H9 (cell line): ENCODE results near the gene TRIP10. TPM values are rescaled to one million over a fixed set of nuclear protein-coding genes. Genes with fewer than 3 reads are reported as not detected.

Experiments
- DNase-seq: peaks from one replicate; pipeline ENCODE4 v3.0.0-alpha.2; 2017
- H2AFZ ChIP-seq: one replicate; pipeline ENCODE4 v1.6.1; 2013; ENCODE audit warnings: mild to moderate bottlenecking, low read length, control low read depth, moderate library complexity
- H2AK5ac ChIP-seq: 2 replicates; pipeline ENCODE4 v1.6.1; 2013; ENCODE audit warnings: low read length, control low read depth, mixed read lengths; ENCODE audit not compliant: insufficient read length
- H2BK120ac ChIP-seq: one replicate; pipeline ENCODE4 v1.6.1; 2013; ENCODE audit warnings: low read depth, mild to moderate bottlenecking, low read length, control low read depth, inconsistent platforms; ENCODE audit not compliant: poor library complexity, severe bottlenecking
- H2BK12ac ChIP-seq: 2 replicates; pipeline ENCODE4 v1.6.1; 2013; ENCODE audit warnings: low read length, control low read depth, mixed read lengths, low read depth; ENCODE audit not compliant: insufficient read length
- H2BK15ac ChIP-seq: 2 replicates; pipeline ENCODE4 v1.6.1; 2013; ENCODE audit warnings: low read depth, low read length, control low read depth
- H2BK20ac ChIP-seq: one replicate; pipeline ENCODE4 v1.6.1; 2013; ENCODE audit warnings: low read depth, mild to moderate bottlenecking, low read length, control low read depth, inconsistent platforms; ENCODE audit not compliant: poor library complexity, severe bottlenecking
- H2BK5ac ChIP-seq: 2 replicates; pipeline ENCODE4 v1.6.1; 2013; ENCODE audit warnings: low read length, control low read depth, mixed read lengths; ENCODE audit not compliant: insufficient read length
- H3K14ac ChIP-seq: 2 replicates; pipeline ENCODE4 v1.6.1; 2013; ENCODE audit warnings: low read length, control low read depth; ENCODE audit not compliant: insufficient read depth
- H3K18ac ChIP-seq: 2 replicates; pipeline ENCODE4 v1.6.1; 2013; ENCODE audit warnings: low read depth, mild to moderate bottlenecking, mixed read lengths, low read length, control low read depth; ENCODE audit not compliant: insufficient read length
- H3K23ac ChIP-seq: 2 replicates; pipeline ENCODE4 v1.6.1; 2013; ENCODE audit warnings: low read length, control low read depth, mixed read lengths, low read depth; ENCODE audit not compliant: insufficient read length
- H3K23me2 ChIP-seq: 2 replicates; pipeline ENCODE4 v1.6.1; 2013; ENCODE audit warnings: low read depth, mild to moderate bottlenecking, mixed read lengths, low read length, control low read depth; ENCODE audit not compliant: insufficient read length, poor library complexity, severe bottlenecking
- H3K27ac ChIP-seq: 2 replicates; pipeline ENCODE4 v1.5.1; 2013; ENCODE audit warnings: low read length, control low read depth, mixed read lengths, low read depth; ENCODE audit not compliant: insufficient read length
- H3K27me3 ChIP-seq: 2 replicates; pipeline ENCODE4 v1.6.1; 2013; ENCODE audit warnings: low read length, control low read depth, inconsistent platforms; ENCODE audit not compliant: insufficient read depth
- H3K4ac ChIP-seq: 2 replicates; pipeline ENCODE4 v1.6.1; 2013; ENCODE audit warnings: low read depth, mild to moderate bottlenecking, control low read depth, inconsistent platforms, low read length, moderate library complexity
- H3K4me1 ChIP-seq: 2 replicates; pipeline ENCODE4 v1.6.1; 2013; ENCODE audit warnings: low read length, control low read depth, inconsistent platforms; ENCODE audit not compliant: insufficient read depth
- H3K4me2 ChIP-seq: 2 replicates; pipeline ENCODE4 v1.6.1; 2013; ENCODE audit warnings: low read length, control low read depth, mixed read lengths; ENCODE audit not compliant: insufficient read length, insufficient read depth
- H3K56ac ChIP-seq: 2 replicates; pipeline ENCODE4 v1.6.1; 2013; ENCODE audit warnings: low read depth, mild to moderate bottlenecking, mixed read lengths, low read length, control low read depth; ENCODE audit not compliant: insufficient read length
- H3K79me1 ChIP-seq: 2 replicates; pipeline ENCODE4 v1.6.1; 2013; ENCODE audit warnings: low read depth, mild to moderate bottlenecking, moderate library complexity, low read length, control low read depth, inconsistent platforms; ENCODE audit not compliant: insufficient read depth, poor library complexity, severe bottlenecking
- H3K79me2 ChIP-seq: 2 replicates; pipeline ENCODE4 v1.6.1; 2013; ENCODE audit warnings: low read length, control low read depth, inconsistent platforms; ENCODE audit not compliant: insufficient read depth
- H3K9ac ChIP-seq: 2 replicates; pipeline ENCODE4 v1.6.1; 2013; ENCODE audit warnings: low read length, control low read depth, mixed read lengths; ENCODE audit not compliant: insufficient read length; ENCODE audit errors: extremely low read depth
- H3K9me3 ChIP-seq: one replicate; pipeline ENCODE4 v1.6.1; 2013; ENCODE audit warnings: low read depth, low read length, inconsistent platforms; ENCODE audit not compliant: control insufficient read depth
- H3T11ph ChIP-seq: one replicate; pipeline ENCODE4 v1.6.1; 2013; ENCODE audit warnings: mild to moderate bottlenecking, low read length, control low read depth, inconsistent platforms
- H4K20me1 ChIP-seq: one replicate; pipeline ENCODE4 v1.6.1; 2013; ENCODE audit not compliant: control insufficient read depth, insufficient read length, insufficient read depth
- H4K5ac ChIP-seq: 2 replicates; pipeline ENCODE4 v1.6.1; 2013; ENCODE audit warnings: low read depth, mild to moderate bottlenecking, mixed read lengths, low read length, control low read depth; ENCODE audit not compliant: insufficient read length
- H4K8ac ChIP-seq: replicated peaks from 2 replicates; pipeline ENCODE4 v1.6.1; 2013; ENCODE audit warnings: low read length, control low read depth, mixed read lengths, low read depth; ENCODE audit not compliant: insufficient read length
- H4K91ac ChIP-seq: 2 replicates; pipeline ENCODE4 v1.6.1; 2013; ENCODE audit warnings: low read depth, mild to moderate bottlenecking, moderate library complexity, mixed read lengths, low read length, control low read depth; ENCODE audit not compliant: insufficient read length
- H3K27ac Mint-ChIP-seq, 3 experiments: 2 replicates in 2 of 3; 3 replicates in 1 of 3; pipeline ENCODE4 v1.8.0; 2020 to 2021; ENCODE audit warnings: mixed read lengths in 3 of 3, mild to moderate bottlenecking in 1 of 3, moderate library complexity in 1 of 3
- H3K27me3 Mint-ChIP-seq: 2 replicates; pipeline ENCODE4 v1.8.0; 2021; ENCODE audit warnings: low read depth, mild to moderate bottlenecking, moderate library complexity, mixed read lengths
- H3K36me3 Mint-ChIP-seq, 3 experiments: 2 replicates in 2 of 3; 3 replicates in 1 of 3; pipeline ENCODE4 v1.8.0; 2020 to 2021; ENCODE audit warnings: low read depth in 3 of 3, mixed read lengths in 3 of 3; ENCODE audit not compliant: insufficient read depth in 1 of 3
- H3K4me1 Mint-ChIP-seq, 2 experiments: 2 replicates each; pipeline ENCODE4 v1.8.0; 2020; ENCODE audit warnings: mixed read lengths in 2 of 2
- H3K4me3 Mint-ChIP-seq, 2 experiments: 2 replicates in 1 of 2; 3 replicates in 1 of 2; pipeline ENCODE4 v1.8.0; 2020 to 2021; ENCODE audit warnings: mild to moderate bottlenecking in 2 of 2, mixed read lengths in 2 of 2, moderate library complexity in 1 of 2
- H3K9me3 Mint-ChIP-seq, 2 experiments: 2 replicates in 1 of 2; 3 replicates in 1 of 2; pipeline ENCODE4 v1.8.0; 2020; ENCODE audit warnings: mild to moderate bottlenecking in 2 of 2, mixed read lengths in 2 of 2, moderate library complexity in 1 of 2
- CTCF ChIP-seq: fragments of 200-600 bp; sonication (generic); conservative IDR thresholded peaks from 3 replicates; pipeline ENCODE4 v1.8.0; 2021; ENCODE audit warnings: antibody characterized with exemption, mild to moderate bottlenecking
- WGBS: extraction: QIAGEN DNeasy Blood & Tissue Kit; methylation state at CpG from one replicate; pipeline ENCODE4 v1.1.7; 2013; ENCODE audit warnings: missing lambda C conversion rate, low lambda C conversion rate, mixed read lengths; ENCODE audit not compliant: insufficient read length; ENCODE audit errors: extremely low coverage; 5-methylcytosine and 5-hydroxymethylcytosine counted together
- total RNA-seq: library from RNA; stranded (reverse); gene quantifications from 2 replicates; pipeline ENCODE4 v1.2.1, GENCODE V29; 2021

TRIP10 gene
- total RNA-seq, 1 experiment from 2014 or later = 56.4 TPM

GRCh38 chr19:6711605-6712004 lies 27.9 kb upstream of the TRIP10 start:
- Histone ChIP-seq H2AK5ac (no peak overlapping the region), H4K8ac (no peak overlapping the region), H3K14ac (no peak overlapping the region), H3K9ac (no peak overlapping the region), H3K4me2 (no peak overlapping the region), H3K9me3 (no peaks in the 10 kb centered on the region), H3K56ac (no peak overlapping the region), H4K20me1 (no peaks in the 10 kb centered on the region), H3K18ac (no peak overlapping the region), H2AFZ (no peak overlapping the region), H3K4ac (no peak overlapping the region), H2BK15ac (no peak overlapping the region), H2BK20ac (no peak overlapping the region), H3K27me3 (no peaks in the 10 kb centered on the region; the same call in 1 of the 2 replicates), H2BK5ac (no peak overlapping the region), H4K5ac (no peak overlapping the region), H3K23ac (no peak overlapping the region), H3K4me1 (no peaks in the 10 kb centered on the region), H3T11ph (no peak overlapping the region), H3K23me2 (no peaks in the 10 kb centered on the region), H3K79me1 (no peaks in the 10 kb centered on the region), H3K27ac (no peak overlapping the region), H2BK120ac (no peak overlapping the region), H3K79me2 (no peaks in the 10 kb centered on the region), H4K91ac (no peak overlapping the region), H2BK12ac (no peak overlapping the region)
- TF ChIP-seq CTCF = no peak
- peaks cover 14 to 32% of the 10 kb centered on the region in 2 experiments for H3K4me1 Mint-ChIP-seq
- no peak overlapping the region for H3K27ac Mint-ChIP-seq
- no peak for DNase-seq
- WGBS = no CpG with 5 or more reads among the region's 10 CpGs
- H3K9me3 Mint-ChIP-seq = peaks cover 3 to 5% of the 10 kb centered on the region in 2 experiments
- H3K4me3 Mint-ChIP-seq = no peak overlapping the region; a peak in 1 of 5 replicates
- H3K27me3 Mint-ChIP-seq = peaks cover 53% of the 10 kb centered on the region
- no peaks in the 10 kb centered on the region; a peak in 1 of 7 replicates for H3K36me3 Mint-ChIP-seq
